IPS DF 19.7 (cell line): ENCODE results near the gene GIMAP2.
"Not testable (repeated sequence)": the region's sequence is repeated elsewhere in the genome, so short reads cannot be mapped to it uniquely, and the experiment has no call there.

Experiments
- DNase-seq: peaks from one replicate; pipeline ENCODE4 v3.0.0-alpha.2; 2013; ENCODE audit warnings: low read depth, low spot score

GIMAP2 gene

DNA sequence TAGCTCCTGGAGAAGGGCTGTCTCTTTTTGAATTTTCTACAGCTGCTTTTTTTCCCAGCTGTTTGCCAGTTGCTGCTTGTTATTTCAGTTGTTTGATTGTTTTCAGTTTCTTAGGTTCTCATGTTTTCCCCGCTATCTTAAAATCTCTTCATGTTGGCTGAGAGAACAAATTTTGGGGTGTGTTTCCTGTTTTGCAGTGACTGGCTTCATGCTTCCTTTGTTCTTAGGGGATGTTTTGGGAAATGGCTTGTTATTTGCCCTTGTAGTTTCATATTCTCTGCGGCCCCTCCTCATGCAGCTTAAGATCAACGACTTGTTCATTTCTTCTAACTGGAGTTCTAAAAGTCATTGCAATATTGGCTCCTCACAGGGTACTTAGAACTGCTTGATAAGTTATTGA lies 8.7 kb upstream of the GIMAP2 start:
- not testable (repeated sequence) for DNase-seq

DNA sequence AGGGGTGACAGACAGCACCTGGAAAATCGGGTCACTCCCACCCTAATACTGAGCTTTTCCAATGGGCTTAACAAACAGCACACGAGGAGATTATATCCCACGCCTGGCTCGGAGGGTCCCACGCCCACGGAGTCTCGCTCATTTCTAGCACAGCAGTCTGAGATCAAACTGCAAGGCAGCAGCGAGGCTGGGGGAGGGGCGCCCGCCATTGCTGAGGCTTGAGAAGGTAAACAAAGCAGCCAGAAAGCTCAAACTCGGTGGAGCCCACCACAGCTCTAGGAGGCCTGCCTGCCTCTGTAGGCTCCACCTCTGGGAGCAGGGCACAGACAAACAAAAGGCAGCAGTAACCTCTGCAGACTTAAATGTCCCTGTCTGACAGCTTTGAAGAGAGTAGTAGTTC lies 6.9 kb upstream of the GIMAP2 start:
- DNase-seq = not testable (repeated sequence)

DNA sequence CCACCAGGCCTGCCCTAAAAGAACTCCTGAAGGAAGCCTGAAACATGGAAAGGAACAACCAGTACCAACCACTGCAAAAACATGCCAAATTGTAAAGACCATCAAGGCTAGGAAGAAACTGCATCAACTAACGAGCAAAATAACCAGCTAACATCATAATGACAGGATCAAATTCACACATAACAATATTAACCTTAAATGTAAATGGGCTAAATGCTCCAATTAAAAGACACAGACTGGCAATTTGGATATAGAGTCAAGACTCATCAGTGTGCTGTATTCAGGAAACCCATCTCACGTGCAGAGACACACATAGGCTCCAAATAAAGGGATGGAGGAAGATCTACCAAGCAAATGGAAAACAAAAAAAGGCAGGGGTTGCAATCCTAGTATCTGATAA lies 5.1 kb upstream of the GIMAP2 start:
- not testable (repeated sequence) for DNase-seq

DNA sequence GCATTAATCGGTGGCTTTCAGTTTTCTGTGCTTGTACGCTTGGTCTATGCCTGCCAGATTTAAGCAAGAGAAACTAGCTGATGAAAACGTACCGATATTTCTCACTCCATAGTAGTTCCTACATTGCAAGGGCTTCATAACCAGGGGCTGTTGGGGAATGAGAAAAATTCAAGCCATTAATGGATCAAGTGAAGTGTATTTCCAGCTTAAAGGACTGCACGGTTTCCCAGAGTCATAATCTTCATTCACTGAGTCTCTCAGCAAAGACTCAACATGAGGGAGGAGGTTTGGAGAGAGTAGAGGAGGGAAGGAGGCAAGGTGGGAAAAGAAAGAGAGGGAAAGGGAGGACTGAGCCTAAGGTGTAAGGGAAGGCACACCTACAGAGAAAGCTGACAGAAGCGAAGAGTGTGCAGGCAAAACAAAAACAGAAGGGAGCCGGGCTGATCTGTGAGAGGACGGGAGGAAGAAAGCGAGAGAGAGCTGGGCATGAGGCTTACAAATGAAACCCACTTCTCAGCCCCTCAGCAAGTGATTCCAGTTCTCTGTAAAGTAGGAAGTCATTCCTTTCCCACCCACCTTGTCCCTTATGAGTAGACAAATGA lies 625 bp downstream of the GIMAP2 start:
- DNase-seq = no peak

DNA sequence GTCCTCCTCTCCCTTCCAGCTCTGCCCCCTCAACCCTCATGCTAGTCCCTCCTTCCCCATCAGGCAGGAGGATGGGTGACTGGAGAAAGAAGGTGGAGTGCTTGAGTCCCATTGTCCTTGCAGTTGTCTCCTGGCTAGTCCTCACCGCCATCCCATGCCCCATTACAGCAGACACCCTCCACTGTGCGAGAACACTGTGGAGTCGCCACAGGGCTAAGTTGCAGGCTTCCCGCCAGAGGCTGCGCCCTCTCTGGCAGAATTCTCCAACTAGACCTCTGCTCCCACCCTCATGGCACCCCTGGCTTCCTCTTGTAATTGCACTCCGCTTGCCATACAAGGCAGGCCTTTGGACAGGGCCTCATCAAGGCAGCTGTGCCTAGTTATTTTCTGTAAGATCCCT lies 3.1 kb downstream of the GIMAP2 start:
- no peak for DNase-seq

DNA sequence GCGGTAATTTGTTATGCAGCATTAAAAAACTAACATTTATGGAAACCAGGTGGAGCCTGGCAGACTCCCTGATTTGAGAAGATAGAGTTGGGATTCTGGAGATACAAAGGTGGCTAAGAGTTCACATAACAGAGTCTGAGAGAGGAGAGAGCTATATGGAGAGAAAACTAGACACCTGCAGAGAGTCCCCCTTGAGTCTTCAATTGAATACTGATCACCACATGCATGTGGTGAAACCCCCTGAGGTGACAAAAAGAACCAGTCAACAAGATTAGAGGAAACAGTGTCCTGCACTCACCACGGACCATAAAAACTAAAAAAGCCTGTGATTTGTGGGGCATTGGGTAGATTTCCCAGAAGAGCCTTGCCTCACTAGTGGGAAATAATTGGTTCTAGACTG lies 10.1 kb downstream of the GIMAP2 start:
- no peak for DNase-seq

DNA sequence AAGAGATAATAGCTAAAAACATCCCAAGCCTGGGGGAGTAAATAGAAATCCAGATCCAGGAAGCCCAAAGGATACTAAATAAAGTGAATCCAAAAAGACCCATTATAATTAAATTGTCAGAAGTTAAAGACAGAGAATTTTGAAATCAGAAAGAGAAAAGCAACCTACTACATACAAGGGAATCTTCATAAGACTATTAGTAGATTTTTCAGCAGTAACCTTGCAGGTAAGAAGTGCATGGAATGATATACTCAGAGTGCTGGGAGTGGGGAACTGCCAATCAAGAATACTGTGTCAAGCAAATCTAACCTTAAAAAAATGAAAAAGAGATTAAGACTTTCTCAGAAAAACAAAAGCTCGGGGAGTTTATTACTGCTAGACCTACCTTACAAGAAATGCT lies 17.7 kb downstream of the GIMAP2 start:
- DNase-seq = no peak

DNA sequence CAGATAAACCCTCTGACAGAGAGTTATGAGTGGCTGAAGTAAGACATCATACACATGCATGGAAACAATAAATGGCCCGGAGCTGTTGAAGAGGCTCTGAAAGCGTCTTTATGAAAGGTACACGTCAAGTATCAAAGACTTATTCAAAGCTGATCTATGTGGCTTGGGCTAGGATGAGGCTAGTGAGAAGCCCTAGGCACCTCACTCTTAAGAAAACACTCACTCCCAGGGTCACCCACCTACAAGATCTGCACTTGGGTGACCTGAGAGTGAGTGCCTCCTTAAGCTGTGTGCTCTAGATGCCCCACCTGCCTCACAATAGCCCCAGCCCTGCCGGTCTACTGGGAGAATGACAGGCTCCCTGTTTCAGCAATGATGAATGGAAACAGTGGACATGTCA lies 29.8 kb downstream of the GIMAP2 start:
- DNase-seq = no peak

DNA sequence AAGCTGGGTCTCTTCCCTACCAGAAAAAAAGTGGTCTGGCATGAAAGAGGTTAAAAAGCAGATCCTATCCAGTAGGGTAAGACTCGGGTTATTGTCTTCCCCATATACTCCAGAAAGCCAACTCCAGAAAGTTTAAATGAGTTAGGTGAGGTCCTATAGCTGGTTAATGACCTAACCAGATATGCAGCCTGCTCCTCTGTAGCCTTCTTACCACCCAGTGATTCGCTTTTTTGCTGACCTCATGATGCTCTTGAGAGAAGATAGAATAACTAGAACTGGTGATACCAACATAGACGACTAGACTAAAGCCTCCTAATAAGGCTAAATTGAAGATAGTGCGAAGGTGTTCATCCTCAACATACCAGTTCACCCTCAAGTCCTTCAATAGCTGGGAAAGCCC lies 30.2 kb downstream of the GIMAP2 start:
- DNase-seq = no peak

DNA sequence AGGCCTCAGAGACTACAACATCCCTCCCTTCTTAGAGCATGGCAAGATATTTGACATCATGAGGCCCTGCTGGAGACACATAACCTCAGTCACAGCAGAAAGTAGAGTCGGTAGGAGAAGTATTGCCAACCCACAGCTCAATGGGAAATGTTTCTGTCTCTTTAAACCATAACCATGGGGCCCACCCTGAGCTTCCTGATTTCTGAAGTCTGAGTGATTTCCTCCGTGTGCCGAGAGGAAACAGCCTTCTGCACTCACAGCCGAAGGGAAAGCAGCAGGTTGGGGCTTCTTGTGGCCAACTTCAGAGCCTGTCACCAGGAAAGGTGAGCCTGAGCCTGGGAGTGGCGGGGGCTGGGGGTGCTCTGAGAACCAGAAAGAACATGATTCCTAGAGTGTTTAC lies 30.9 kb downstream of the GIMAP2 start, which contains the start of gene GIMAP1:
GIMAP1 (plus strand) TSS at position 246 of the 400 bp plus-strand sequence. CDS start 2,435 bp downstream, outside the sequence.
- no peak for DNase-seq

DNA sequence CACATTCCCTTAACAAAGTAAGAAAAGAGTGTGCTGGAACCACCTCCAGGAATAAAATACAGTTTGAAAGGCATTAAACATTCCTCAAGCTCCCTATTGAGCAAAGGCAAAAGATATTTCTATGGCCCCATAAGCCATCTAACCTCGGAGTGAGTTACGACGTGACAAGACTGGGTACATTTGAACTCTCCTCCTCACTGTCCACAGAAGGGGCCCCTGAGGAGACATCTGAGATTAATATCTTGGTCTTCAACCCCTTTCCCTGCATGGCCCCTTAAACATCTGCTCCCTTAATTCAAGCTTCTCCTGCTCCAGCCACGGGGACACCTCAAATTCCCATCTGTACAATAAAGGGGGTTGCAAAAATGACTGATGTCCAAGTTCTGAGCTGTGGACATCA lies 31.4 kb downstream of the GIMAP2 start:
- DNase-seq = no peak

DNA sequence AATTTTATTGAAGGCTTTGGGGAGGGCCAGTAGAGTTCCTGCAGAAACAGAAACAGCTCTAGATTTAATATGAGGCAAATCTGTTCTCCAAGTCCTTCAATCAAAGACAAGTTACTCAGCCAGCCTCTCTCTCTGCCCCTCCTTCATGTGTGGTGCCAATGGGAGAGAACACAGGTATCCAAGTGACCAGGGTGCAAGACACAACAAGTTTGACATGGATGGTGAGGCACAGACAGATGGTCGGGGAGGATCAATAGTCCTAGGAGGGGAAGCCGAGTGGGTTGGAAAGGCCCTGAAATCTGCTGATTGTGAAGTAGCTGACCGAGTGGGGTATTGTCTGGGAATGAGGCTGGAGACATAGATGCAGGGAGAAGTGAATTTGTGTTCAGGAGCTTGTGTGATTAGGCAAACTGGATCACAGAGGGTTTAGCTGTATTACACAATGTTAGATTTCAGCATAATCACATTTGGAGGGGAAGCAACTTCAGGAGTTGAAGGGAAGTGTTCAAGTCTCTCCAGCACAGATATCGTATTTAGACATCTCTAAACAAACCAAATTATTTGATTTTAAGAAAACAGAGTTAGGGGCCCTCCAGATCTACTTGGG lies 32.4 kb downstream of the GIMAP2 start:
- no peak for DNase-seq

DNA sequence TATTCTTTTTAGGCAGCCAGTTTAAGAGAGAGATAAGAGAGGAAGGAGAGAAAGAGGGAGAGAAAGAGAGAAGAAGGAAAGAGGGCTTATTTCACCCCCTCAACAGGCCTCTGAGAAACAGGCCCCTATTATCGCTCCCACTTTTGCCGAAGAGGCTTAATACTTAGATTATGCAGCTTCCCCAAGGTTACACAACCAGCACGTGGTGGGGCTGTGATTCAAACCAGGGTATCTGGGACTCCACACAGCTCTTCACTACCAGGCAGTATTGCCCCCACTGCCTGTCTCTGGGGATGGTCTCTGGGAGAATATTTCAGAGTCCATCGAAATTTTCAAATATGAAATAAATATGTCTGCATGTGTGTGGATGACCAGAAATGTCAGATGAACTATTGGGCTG lies 33.9 kb downstream of the GIMAP2 start:
- no peak for DNase-seq

DNA sequence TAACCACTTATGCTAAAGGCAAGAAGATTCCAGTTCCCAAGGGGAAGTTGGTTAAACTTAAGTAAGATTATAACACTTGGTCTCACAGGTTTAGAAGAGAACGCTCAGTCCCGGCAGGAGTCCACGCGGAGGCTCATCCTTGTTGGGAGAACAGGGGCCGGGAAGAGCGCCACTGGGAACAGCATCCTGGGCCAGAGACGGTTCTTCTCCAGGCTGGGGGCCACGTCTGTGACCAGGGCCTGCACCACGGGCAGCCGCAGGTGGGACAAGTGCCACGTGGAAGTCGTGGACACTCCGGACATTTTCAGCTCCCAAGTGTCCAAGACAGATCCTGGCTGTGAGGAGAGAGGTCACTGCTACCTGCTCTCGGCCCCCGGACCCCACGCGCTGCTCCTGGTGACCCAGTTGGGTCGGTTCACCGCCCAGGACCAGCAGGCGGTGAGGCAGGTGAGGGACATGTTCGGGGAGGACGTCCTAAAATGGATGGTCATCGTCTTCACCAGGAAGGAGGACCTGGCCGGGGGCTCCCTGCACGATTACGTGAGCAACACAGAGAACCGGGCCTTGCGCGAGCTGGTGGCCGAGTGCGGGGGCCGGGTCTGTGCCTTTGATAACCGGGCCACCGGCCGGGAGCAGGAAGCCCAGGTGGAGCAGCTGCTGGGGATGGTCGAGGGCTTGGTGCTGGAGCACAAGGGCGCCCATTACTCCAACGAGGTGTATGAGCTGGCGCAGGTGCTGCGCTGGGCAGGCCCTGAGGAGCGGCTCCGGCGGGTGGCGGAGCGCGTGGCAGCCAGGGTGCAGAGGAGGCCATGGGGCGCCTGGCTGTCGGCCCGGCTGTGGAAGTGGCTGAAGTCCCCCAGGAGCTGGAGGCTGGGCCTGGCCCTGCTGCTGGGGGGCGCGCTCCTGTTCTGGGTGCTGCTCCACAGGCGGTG lies 34.7 kb downstream of the GIMAP2 start:
- no peak for DNase-seq

DNA sequence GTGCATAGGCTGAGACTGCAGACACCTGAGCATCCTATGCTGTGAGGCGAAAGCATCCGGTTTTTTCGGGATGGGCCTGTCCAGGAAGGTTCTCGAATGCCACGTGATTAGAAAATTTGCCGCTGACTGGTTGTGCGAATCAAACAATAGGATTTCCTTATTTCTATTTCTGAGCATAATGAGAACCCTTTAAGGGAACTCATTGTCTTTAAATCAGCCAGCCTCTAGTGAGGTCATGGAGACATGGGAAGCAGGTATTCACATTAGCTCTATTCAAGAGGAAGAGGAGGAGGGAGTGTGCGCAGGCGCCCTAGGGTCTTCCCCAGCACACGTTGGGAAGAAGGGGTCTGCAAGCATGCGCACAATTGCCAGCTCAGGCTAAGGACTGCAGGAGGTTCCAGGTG lies 36.5 kb downstream of the GIMAP2 start:
- DNase-seq = no peak

DNA sequence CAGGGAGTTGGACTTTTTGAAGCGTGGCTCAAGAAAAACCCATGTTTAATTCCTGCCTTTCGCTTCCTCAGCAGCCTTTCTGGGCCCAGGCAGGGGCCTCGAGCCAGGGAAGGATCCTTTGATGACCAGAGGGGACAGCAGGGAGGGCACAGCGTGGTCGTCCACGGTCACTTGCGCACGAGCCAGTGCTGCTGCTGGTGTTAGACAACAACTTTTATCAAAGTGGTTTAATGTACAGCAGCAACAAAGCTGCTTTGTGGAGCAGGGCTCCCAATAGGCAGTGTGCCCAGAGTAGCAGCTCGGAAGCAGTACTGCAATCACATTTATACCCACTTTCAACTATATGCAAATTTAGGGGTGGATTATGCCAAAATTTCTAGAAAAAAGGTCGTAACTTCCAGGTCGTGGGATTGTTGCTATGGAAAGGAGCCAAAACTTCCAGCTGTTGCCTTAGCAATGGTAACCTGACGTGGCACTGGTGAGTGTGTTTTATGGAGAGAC lies 37.0 kb downstream of the GIMAP2 start:
- DNase-seq = no peak

DNA sequence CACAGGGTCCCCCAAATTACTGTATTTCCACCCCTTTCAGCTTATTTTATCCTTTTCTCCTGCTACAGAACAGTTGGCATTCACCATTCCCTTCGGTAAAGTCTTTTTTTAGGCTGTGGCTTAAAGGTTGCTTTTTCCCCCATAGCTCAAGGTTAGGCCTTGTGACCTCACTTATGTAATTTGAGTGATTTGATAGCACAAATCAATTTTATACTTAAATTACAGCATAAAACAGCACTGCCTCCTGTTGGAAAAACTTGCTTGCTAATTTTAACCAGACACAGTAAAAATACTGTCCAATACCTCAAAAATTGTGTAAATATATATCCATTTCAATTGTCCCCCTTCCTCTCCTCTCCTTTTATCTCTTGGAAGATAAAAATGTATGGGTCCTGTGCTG lies 38.0 kb downstream of the GIMAP2 start:
- no peak for DNase-seq

DNA sequence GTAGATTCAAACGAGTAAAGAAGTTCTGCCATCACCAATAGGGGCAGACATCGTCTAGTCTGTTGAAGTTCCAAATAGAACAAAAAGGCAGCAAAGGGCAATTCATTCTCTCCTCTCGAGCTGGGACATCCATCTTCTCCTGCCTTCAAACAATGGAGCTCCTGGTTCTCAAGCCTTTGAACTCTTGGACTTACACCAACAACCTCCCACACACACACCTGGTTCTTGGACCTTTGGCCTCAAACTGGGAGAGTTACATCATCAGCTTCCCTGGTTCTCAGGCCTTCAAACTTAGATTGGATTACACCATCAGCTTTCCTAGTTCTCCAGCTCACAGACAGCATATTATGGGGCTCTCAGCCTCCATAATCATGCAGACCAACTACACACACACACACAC lies 41.9 kb downstream of the GIMAP2 start:
- no peak for DNase-seq

DNA sequence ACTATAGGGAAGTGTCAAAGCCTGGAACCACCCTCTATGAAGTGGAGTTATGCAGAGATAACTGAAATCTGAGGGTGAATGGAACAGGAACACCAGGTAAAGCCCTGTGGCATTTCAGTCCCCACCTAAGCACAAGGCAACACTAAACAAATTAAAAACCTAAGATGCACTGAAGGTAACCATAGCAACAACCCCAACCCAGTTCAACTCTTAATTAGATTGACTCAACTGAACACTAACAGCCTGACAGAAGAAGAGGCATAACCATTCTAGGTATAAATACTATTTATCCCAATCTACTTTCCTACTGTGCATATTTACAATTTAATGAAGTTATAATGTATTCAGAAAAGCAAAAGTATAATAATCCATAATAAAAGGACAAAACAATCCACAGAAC lies 42.5 kb downstream of the GIMAP2 start:
- no peak for DNase-seq

DNA sequence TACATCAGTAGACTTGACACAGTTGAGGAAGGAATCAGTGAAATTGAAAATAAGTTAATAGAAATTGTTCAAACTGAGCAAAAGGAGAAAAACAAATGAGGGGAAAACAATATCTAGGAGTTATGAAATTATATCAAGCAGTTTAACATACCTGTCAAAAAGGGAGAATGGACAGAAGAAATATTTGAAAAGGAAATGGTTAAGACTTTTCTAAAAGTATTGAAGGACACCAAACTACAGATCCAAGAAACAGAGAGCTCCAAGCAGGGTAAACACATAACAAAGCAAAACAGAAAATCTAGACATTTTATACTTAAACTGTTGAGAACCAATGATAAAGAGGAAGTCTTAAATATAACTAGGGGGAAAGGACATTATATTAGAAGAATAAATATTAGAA lies 43.1 kb downstream of the GIMAP2 start:
- no peak for DNase-seq

DNA sequence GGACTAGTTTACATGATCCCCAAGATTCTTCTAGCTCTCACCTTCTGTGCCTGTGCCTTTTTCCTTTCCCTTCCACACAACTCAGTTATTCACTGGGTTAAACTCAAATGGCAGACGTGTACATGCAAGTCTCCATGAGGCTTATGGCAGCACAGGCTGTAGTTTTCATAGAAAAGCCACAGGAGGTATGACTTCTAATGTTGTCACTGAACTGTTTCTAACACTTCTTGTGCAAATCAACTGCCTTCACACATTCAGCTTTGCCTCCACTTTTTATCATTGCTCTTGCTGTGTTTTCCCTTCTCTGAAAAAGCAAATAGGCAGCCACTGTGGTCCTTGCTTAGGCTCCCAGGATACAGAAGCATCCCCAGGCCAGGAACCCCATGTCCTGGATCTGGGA lies 46.4 kb downstream of the GIMAP2 start:
- no peak for DNase-seq

DNA sequence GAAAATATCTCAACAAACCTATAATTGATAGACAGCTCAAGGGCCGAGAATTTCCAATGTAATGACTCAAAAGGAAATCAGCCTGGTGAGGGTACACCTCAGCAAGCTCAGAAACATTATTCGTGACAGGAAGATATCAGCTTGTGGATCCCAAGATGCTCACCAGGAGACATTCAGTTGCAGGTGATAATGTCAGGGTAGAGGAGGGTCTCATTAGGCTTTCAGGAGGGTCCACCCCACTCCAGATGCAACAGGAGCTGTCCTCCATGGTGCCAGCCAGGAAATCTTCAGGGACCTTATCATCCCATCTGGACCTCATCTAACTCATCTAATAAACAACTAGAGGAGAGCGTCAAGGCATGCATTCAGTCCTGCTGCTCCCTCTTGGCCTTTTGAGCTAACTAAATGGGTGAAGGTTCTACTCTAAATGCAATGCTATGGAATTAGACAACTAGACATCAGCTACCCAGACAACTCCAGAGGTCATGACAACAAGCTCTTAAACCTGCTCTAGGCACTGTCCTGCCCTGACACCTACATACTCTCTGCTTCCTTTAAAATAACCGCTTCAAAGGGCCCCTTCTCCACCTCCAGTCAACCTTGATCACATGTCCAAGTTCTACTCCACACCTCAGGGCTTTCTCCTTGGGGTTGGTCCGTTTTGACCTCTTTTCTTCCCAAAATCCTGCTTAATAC lies 47.4 kb downstream of the GIMAP2 start:
- DNase-seq = no peak
